ENCODE results near the gene CD6.

Gene CD6

DNA sequence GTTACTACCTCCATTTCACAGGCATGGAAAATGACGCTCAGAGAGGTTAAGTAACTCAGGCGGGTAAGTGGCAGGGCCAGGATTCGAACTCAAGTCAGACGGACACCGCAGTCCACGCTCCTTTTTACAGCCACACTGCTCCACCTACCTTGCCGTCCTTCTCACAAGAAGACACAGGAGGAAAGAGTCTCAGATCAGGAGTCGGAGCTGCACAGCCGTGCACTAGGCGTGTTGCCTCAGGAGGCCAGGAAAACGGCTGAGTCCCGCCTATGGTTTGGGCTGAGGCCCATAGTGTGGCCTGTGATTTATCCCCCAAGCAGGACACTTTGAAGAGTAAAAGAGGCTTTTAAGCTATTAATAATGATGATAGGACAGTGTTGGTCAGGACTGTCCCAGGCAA, 86.1 kb downstream of the CD6 start (continued):
- TF ChIP-seq REST (tag by site-specific recombination; IDR thresholded peaks at IDR 0.05) (no peak), ZBTB1 (tag by site-specific recombination; IDR thresholded peaks at IDR 0.05) (no peak), IKZF3 (tag by site-specific recombination; IDR thresholded peaks at IDR 0.05) (no peak)

DNA sequence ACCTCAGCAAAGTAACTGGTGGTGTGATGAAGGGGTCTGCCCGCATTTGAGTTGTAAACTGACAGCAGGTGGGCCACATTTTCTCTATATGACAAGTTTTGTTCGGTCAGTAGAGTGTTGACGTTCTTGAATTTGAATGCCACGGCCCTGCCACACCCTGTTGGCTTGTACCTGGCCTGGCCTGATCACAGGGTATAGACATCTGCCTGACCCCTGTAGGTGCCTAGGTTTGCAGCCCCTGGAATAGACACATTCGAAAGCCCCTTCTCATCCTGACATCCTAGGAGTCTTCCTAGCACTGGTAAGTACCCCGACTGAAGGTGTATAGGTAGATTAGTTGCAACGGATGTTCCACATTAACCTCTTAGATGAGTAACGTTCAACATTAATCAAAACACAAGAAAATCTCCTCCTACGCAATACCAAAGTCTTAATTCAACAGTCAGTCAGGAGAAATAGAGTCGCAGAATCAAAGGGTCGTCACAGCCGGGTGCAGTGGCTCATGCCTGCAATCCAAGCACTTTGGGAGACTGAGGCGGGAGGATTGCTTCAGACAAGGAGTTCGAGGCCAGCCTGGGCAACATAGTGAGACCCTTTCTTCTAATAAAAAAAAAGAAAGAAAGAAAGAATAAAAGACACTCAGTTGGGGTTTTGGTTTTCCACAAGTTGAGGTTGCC, 87.2 kb downstream of the CD6 start:
- Histone ChIP-seq H3K4me1 (ENCODE audit: control insufficient read depth, insufficient read depth, low read length) (no peaks in the 10 kb centered on the region), H3K4me3 (ENCODE audit: low read depth, low read length) (no peak overlapping the region), H3K27ac (ENCODE audit: extremely low read depth, low read depth, low read length) (no peak overlapping the region), H3K36me3 (ENCODE audit: control insufficient read depth in 2 of 2, insufficient read depth in 1 of 2, low read length in 2 of 2) (no peaks in the 10 kb centered on the region), H3K9me3 (ENCODE audit: control insufficient read depth, insufficient read depth, low read depth, low read length) (no peaks in the 10 kb centered on the region)
- TF ChIP-seq SALL2 (tag by site-specific recombination; IDR thresholded peaks at IDR 0.05; ENCODE audit: borderline replicate concordance) (no peak), ZNF837 (tag by site-specific recombination; IDR thresholded peaks at IDR 0.05) (no peak), BCL11B (tag by site-specific recombination; IDR thresholded peaks at IDR 0.05; ENCODE audit: low read depth) (no peak), ZNF133 (tag by site-specific recombination; IDR thresholded peaks at IDR 0.05) (no peak), SP3 (tag by site-specific recombination; IDR thresholded peaks at IDR 0.05) (no peak), ZNF366 (tag by site-specific recombination; conservative IDR thresholded peaks at IDR 0.05) (no peak), PRDM1 (tag by site-specific recombination; IDR thresholded peaks at IDR 0.05) (no peak), ZFP37 (tag by site-specific recombination; IDR thresholded peaks at IDR 0.05) (no peak), ZNF639 (tag by site-specific recombination; IDR thresholded peaks at IDR 0.05) (no peak)
- TF ChIP-seq, protein P1, sequence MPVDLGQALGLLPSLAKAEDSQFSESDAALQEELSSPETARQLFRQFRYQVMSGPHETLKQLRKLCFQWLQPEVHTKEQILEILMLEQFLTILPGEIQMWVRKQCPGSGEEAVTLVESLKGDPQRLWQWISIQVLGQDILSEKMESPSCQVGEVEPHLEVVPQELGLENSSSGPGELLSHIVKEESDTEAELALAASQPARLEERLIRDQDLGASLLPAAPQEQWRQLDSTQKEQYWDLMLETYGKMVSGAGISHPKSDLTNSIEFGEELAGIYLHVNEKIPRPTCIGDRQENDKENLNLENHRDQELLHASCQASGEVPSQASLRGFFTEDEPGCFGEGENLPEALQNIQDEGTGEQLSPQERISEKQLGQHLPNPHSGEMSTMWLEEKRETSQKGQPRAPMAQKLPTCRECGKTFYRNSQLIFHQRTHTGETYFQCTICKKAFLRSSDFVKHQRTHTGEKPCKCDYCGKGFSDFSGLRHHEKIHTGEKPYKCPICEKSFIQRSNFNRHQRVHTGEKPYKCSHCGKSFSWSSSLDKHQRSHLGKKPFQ (tag by site-specific recombination; IDR thresholded peaks at IDR 0.05) = no peak
- TF ChIP-seq, protein P2, sequence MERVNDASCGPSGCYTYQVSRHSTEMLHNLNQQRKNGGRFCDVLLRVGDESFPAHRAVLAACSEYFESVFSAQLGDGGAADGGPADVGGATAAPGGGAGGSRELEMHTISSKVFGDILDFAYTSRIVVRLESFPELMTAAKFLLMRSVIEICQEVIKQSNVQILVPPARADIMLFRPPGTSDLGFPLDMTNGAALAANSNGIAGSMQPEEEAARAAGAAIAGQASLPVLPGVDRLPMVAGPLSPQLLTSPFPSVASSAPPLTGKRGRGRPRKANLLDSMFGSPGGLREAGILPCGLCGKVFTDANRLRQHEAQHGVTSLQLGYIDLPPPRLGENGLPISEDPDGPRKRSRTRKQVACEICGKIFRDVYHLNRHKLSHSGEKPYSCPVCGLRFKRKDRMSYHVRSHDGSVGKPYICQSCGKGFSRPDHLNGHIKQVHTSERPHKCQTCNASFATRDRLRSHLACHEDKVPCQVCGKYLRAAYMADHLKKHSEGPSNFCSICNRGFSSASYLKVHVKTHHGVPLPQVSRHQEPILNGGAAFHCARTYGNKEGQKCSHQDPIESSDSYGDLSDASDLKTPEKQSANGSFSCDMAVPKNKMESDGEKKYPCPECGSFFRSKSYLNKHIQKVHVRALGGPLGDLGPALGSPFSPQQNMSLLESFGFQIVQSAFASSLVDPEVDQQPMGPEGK (tag by site-specific recombination; IDR thresholded peaks at IDR 0.05) = no peak
- TF ChIP-seq, protein P3, sequence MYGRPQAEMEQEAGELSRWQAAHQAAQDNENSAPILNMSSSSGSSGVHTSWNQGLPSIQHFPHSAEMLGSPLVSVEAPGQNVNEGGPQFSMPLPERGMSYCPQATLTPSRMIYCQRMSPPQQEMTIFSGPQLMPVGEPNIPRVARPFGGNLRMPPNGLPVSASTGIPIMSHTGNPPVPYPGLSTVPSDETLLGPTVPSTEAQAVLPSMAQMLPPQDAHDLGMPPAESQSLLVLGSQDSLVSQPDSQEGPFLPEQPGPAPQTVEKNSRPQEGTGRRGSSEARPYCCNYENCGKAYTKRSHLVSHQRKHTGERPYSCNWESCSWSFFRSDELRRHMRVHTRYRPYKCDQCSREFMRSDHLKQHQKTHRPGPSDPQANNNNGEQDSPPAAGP (tag by site-specific recombination; IDR thresholded peaks at IDR 0.05) = no peak
- POLR2A ChIA-PET = no interaction called here
- CTCF ChIA-PET = interaction anchor here (0.7 kb wide), 1 partner anchor 222 kb away, joined by 3 read pairs; no protein-coding TSS in a partner anchor

Measured in HEK293 (cell line).